ENCODE data around the gene YPEL2.

YPEL2 gene

DNA sequence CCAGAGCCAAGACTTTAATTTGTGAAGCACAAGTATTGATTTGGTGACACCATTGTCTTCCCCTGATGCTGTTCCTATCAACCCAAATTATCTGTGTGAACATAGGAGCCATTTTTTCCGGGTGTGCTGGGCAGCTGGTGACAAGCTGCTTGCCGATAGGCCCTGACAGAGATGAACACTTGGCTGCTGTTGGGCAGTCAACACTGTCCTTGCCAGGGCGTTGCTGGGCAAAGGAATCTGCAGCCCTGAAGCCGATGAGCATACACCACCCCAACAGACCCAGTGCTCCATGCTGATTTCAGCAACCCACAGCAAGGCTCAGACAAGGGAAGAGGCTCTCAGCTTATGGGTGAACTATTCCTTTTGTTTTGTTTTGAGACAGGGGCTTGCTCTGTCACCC is 105.4 kb downstream of the YPEL2 start:
- no peak for DNase-seq

DNA sequence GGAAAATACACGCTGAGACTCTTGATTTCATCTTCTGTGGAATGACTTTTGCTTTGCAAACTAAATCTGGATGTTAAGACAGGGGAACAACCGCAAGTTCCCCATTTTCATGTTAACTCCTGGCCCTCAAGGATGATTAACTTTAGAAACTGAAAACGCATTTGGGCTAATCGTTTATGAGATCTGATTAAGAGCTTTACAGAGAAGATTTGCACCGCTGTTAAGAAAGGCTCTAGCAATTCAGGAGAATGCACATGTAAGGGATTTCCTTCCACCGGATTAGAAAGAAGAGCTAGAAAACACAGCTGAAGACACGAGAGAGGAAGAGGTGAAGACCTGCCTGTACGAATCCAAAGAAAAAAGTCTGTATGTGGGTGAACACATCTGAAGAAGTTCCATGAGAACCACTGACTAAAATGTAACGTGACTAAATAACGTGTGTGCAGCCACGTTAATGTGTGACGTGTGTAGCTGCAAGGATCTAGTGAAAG is 106.4 kb downstream of the YPEL2 start:
- DNase-seq, result no peak

DNA sequence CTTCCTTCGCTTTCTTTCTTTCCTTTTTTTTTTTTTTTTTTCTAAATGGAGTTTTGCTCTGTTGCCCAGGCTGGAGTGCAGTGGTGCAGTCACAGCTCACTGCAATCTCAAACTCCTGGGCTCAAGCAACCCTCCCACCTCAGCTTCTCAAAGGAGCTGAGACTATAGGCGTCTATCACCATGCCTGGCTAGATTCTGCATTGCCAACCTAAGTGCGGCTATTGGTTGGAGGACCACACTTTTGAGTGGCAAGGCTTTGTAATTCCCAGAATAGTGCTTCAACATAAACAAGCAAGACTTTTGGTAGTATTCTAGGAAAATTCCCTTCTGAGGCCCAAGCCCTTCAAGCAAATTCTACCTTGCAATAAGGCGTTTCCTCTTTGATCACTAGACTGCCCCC is 107.8 kb downstream of the YPEL2 start:
- DNase-seq, result no peak

- no peak for DNase-seq
These were observed 108.3 kb downstream of the YPEL2 start for GRCh38 chr17:59439741-59440211.

- DNase-seq, result peak; percentile 86
These were observed 109.5 kb downstream of the YPEL2 start for GRCh38 chr17:59440757-59441463.

DNA sequence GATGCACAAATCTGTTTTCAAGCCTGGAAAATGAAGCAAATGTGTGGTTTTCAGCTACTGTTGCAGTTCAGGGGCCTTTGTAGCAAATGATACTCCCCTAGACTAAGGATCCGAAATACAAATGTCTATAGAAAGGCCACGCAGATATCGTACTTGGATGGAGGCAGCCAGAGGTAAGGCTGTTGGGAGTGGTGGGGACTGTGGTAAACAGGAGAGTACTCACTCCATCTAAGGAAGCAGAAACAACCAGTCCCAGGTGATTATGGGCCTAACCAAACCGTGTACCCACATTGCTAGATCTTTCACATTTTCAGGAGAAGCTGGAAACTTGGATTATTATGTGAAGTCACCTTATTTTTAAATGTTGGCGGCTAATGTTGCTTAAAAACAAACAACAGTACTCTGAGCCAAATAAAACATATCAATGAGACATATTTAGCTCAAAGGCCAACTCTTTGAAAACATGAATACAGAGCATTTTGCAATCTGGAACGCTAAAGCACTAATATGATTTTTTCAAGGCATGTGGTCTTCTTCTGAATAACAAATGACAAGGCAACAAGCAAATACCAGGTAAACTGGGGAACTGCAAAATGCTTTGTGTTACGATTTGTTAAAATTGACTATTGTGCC is 110.1 kb downstream of the YPEL2 start:
- no peak for DNase-seq

- no peak for DNase-seq
These were observed 111.7 kb downstream of the YPEL2 start for GRCh38 chr17:59443106-59443505.

Measured in CD4-positive, alpha-beta T cell treated with Interleukin-12 subunit alpha and Interleukin-12 subunit beta, for 1 hour (primary cell).